Fibroblast of peridontal ligament (primary cell): Measurements from ENCODE around the gene USP20.
A peak's percentile ranks its signal among the peaks of the same experiment; 100 is the strongest.

Experiments
- DNase-seq: peaks from one replicate; pipeline ENCODE4 v3.0.0-alpha.2; 2010; ENCODE audit errors: extremely low read depth

USP20 gene

DNA sequence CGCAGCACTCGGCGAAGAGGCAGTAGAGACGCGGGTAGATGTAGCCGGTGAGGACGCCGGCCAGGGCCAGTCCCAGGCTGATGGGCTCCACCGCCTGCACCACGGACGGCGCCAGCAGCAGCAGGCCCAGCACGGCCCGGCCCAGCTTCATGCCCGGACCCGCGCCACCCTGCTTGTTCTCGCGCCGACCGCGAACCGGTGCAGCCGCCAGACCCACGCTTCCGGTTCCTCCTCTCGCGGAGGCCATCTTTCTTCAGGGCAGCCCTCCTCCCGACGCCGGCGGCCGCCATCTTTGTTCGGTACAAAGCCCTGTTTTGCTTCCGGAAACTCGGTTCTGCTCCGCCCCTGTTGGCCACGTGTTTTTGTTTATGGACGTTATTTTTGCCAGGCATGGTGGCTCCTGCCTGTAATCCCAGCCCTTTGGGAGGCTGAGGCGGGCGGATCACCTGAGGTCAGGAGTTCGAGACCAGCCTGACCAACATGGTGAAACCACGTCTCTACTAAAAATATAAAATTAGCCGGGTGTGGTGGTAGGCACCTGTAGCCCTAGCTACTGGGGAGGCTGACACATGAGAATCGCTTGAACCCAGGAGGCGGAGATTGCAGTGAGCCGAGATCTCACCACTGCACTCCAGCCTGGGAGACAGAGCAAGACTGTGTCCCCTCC lies 11.2 kb upstream of the USP20 start, which contains the start of gene TOR1A:
TSS of gene TOR1A (minus strand) at position 202 of the 667 bp plus-strand sequence. CDS start at position 151, 51 bp downstream.
- DNase-seq: peak; percentile 95

DNA sequence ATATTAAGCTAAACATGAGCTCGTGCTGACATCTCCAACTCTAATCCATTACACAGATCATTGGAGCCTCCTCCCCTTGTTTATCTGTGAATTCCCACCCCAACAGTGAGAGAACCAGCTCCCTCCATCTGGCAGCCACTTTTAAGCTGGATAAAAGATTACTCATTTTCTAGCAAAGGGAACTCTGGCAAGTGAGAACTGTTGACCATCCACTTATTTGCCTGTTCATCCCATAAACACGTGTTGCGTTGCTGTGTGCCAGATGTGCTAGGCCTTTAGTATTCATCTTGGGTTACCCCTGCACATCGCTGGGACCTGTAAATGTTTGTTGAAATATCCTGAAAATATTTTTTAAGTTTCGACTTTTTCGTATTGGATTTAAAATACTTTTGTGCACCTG lies 8.9 kb upstream of the USP20 start:
- DNase-seq: no peak

DNA sequence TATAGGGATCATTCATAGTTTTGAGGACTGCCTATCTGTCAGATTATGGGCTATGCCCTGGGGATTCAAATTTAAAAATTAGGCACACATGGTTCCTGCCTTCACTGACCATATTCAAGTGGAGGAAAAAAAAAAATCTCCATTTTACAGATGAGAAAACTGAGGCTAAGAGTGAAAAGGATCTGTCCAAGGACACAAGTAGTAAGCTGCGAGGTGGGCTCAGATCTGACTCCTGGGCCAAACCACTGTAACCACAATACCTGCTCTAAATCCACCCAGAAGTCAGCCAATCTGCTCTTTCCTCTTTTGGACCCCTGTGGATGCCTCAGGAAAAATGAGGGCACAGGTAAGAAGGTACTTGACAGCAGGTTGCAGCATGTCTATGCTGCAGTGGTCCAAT lies 8.5 kb upstream of the USP20 start:
- no peak for DNase-seq

DNA sequence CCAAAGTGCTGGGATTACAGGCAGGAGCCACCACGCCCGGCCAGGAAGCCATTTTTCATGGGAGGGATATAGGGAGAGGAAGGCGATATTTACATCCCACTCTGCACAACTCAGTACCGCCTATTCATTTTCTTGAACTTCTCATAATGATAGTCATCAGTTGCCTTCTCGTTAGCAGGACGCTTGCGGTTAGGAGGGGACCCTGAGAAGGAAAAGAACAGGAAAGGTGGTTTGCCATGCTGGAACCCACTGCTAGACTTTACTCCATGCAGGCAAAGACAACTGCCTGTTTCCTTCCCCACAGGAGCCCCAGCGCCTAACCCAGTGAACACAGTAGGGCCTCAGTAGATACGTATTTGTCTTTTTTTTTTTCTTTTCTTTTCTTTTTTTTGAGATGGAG lies 7.2 kb upstream of the USP20 start:
- DNase-seq: no peak

DNA sequence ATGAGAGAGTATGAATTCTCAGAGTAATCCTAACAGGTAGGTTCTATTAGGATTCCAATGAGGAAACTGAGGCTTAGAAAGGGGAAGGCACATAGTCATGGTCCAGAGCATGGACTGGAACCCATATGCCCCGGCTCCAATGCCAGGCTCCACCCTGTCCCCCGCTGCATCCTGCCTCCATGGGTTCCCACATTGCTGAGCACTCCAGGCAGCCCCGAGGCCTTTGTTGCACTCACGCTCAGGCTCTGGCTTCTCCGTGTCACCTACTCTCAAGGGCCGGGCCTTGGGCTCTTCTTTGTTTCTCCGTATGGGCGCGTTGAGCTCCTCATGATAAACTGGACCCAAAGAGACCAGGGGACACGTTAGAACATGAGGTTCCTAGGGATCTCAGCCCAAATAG lies 6.3 kb upstream of the USP20 start:
- no peak for DNase-seq

DNA sequence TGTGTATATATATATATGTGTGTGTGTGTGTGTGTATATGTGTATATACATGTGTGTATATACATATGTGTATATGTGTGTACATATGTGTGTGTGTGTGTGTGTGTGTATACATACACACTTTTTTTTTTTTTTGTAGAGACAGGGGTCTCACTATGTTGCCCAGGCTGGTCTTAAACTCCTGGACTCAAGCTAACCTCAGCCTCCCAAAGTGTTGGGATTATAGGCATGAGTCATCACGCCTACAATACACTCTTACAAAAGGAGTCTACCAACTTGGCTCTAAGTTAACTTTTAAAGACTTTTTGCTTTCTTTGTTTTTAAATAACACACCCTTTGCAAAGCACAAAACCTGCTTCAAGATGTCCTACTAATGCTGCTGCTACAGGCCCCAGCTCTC lies 2.3 kb upstream of the USP20 start:
- DNase-seq: no peak

DNA sequence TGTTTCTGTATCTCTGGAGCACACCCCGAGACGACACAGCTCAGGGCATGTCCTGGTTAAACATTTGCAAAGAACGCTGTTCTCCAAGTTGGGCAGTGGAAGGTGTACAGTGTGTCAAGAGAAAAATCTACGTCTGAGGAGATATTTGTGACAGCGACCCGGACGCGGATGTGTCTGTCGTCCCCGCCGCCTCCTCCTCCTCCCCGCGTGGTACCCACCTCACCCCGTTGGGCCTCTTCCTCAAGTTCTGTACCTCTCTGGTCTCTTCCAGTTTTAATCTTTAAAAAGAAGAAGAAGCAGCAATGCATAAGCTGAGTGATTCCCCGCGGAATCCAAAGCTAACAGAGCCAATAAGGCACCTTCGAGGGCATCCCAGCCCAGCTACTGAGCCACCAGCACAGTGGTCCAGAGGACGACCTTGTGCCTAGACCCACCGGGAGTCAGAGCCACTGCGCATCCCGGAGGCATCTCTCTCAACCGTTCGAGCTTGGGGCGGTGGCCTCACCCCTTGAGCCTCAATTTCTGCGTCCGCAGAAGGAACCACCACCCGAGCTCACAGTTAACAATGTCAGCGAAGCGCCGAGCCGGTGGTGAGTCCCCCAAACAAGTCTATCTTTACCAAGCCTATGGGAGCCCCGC lies 650 bp upstream of the USP20 start:
- DNase-seq: no peak

DNA sequence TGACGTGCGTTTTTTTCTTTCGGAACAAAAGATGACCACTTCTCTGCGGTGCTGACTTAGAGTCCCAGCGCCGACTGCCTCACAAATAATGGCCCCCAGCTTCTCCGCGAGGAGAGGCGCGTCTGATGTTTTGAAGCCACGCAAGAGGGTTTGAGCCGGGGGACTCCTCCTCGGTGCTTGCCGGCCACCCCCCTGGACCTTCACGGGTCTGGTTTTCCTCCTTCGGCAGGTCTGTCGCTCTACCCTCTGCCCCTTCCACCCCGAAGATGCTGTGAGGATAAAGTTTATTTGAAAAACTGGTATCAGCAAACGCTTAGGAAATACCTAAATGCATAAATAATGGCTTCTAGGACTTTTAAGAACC lies 584 bp downstream of the USP20 start:
- DNase-seq: no peak

DNA sequence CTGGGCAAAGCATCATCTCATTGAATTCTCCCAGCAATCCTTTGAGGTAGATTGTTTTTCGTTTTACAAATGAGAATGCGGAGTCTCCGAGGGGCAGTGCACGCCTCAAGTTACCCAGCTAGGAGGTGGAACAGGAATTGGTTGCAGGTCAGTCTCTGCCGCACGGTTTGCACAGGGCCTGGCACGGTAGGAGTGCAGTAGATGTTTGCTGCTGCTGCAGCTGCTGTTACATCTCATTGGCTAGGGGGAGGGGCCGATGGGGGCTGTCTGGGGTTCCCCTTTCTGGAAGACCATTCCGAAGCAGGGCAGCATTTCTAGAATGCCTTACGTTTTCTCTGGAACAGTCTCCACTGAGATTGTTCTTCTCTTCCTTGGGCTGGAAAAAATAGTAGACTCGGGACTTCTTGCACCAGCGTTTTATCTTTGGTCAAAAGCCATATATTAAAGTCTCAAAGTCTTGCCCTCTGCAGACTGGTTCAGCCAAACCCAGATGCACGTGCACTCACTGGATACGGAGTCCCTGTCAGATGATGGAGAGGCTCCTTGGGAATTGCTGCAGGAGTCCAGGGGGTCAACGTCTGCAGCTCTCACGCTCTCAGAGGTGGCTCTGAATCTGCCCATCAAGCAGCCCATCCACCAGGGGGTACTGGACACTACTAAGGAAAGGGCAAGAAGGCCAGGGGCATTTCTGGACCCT lies 1.2 kb downstream of the USP20 start:
- no peak for DNase-seq

DNA sequence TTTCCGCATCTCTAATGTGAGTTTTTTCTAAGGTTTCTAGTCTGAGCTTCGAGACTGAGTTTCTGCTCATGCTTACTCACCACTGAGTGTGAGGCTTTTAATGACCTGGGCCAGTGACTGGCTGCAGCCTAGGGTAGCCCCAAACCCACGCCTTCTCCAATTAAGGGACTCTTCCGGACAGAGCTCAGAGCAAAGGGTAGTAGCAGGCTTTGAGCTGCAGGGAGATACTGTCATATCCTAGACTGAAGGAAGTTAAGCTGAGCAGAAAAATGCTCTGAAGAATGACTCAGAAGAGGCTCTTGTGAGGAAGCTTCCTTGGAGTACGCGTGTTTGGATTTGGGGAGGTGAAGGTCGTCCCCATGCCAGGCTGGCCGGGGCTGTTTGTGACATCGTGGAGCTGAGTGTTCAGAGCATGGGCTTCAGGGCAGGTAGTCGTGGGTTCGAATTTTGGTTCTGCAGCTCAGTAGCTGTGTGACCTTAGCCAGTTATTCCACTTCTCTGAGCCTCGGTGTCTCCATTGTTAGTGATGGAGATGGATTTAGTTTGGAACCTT lies 3.5 kb downstream of the USP20 start:
- DNase-seq: peak; percentile 79

DNA sequence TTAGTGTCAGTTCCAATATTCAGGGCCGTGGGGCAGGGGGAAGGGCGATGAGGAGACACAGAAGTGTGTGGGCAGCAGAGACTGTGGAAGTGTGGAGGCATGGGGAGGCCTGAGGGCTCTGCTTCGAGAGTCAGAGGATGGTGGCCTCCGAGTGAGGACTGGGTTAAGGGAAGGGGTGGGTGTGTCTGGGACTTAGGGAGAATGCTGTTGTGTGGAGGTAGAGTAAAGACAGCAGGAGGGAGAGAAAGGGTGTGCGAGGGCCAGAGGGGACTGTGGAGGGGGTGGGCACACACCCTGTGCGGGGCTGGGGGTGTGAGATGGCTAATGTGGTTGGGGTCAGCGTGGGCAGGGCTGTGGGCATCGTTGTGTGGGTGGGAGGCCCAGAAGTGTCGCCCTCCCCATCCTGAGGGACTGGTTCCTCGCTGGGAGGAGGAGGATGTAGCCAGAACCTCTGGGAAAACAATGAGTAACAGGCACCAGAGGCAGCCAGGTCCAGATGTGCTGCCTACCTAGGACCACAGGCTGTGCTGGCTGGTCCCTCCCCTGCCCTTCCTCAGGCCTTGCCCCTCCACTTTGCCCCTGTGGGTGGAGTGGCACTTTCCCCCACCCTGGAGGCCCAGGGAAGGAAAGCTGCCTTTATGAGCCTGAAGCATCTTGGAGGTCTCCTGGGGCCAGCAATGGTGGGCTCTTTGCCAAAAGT lies 4.2 kb downstream of the USP20 start:
- DNase-seq: no peak

DNA sequence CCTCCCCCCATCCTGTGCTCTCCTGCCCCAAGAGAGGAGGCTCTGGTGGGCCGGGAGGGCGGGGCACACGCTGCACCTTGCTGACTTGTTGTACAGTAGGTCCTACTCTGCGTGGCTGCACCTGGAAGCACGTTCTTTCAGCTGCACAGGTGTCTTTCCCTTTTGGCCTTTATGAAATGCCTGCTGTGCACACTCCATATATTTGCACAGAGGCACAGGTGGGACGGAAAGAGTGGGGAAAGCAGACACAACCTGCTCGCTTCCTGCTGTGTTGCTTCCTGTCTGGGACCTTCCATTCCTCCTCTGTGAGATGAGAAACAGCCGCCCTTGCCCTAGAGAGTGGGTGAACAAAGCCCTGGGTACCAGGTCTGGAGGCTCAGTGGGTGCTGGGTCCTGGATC lies 4.8 kb downstream of the USP20 start:
- no peak for DNase-seq

DNA sequence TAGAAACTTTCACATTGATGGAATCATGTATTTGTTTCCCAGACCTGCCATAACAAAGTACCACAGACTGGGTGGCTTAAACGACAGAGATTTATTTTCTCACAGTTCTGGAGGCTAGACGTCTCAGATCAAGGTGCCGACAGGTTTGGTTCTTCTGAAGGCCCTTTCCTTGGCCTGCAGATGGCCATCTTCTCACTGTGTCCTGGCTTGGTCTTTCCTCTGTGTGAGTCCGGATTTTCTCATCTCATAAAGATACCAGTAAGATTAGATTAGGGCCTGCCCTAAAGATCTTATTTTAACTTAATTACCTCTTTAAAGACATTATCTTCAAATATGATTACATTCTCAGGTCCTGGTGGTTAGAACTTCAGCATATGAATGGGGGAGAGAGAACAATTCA lies 5.8 kb downstream of the USP20 start:
- DNase-seq: no peak

DNA sequence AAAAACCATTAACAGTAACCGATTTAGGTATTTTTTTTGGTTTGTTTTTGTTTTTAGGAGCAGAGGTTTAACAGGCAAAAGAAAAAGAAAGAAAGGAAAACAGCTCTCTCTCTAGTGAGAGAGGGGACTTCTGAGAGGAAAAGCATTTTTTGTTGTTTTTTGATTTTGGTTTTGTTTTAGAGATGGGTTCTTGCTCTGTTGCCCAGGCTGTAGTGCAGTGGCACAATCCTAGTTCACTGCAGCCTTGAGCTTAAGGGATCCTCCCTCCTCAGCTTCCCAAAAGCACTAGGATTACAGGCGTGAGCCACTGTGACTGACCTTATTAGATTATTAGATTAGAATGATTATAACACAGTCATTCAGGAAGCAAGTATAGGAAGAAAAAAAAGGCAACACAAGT lies 10.1 kb downstream of the USP20 start:
- DNase-seq: no peak

DNA sequence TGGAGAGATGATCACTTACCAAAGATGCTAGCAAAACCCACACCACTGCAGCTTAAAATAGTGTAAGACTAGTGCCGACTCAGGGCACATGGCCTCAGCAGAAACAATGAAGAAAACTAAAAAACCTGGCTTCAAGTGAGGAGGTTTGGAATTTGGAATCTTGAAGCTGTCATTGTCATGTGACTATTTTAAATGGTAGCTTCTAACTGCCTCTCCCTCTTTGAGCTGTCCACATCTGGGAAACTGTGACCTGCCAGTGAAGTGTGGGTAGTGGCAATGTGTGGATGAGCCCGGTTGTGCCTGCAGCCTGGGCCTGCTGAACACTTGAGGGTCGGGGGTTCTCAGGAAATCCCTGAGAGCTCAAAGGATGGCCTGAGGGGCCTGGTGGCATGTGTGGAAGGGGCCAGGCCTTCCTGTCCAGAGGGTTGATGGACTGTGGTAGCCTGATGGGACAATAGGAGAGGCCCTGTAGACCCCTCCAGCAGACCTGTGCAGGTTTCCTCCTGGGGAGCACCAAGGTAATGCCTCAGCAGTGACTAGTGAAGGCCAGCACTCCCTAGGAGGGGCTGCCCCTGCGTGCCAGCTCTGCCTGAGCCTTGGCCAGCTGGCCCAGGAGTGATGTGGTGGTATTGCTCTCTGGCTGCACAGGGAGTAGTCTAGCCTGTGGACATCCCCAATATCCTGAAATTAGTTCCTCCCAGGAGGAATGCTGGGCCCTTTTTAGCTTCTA lies 13.6 kb downstream of the USP20 start:
- no peak for DNase-seq

DNA sequence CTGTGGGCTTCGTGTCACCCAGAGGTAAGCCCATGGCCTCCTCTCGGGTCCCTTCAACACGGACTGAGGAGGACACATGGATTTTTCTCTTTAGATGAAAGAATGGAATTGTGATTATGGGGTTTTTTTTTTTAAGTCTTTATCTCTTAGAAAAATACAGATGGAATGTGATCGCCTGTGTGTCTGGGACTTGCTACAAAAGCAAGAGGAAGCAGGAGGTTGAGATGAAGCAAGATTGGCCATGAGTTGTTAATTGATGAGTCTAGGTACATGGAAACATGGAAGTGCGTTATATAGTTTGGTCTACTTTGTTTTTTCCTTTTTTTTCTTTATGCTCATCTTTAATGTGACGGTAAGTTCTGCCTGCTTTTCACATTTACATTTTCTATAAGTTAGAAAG lies 14.6 kb downstream of the USP20 start:
- DNase-seq: no peak

DNA sequence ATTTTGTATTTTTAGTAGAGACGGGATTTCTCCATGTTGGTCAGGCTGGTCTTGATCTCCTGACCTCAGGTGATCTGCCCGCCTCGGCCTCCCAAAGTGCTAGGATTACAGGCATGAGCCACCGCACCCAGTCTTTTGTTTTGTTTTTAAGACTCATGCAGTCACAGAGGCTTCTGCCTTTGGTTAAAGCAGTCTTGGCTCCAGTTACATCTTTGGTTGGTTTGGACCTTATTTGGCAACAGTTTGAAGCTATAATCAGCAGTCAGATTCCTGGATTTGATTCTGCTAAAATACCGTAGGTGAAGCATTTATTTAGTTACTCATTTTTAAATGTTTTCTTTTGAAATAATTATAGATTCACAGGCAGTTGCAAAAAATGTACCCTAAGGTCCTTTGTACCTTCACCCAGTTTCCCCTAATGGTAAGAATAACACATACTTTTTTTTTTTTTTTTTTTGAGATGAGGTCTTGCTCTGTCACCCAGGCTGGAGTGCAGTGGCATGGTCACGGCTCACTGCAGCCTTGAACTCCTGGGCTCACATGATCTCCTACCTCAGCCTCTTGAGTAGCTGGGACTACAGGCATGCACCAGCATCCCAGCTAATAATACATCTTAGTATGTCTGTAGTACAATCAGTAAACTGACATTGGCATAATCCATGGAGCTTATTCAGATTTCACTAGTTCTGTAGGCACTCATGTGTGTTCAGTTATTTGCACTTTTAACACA lies 15.7 kb downstream of the USP20 start:
- peak; percentile 72 for DNase-seq

DNA sequence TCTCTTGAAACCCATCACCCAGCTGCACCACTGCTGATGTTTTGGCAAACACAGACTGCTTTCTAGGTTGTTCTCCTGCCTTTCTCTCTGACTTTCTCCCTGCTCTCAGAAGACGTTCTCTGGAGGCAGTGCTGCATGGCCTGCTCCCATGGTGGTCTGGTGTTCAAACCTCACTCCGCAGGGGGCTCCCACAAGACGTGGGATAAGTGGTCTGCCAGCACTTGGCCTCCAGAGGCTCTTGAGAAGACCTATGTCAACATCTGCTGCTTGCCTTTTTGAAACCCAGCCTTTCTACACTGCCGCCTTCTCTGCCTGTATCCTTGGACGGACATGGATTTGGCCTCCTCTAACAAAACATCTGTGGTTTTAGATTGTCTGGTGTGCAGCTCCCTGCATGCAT lies 16.6 kb downstream of the USP20 start:
- no peak for DNase-seq

DNA sequence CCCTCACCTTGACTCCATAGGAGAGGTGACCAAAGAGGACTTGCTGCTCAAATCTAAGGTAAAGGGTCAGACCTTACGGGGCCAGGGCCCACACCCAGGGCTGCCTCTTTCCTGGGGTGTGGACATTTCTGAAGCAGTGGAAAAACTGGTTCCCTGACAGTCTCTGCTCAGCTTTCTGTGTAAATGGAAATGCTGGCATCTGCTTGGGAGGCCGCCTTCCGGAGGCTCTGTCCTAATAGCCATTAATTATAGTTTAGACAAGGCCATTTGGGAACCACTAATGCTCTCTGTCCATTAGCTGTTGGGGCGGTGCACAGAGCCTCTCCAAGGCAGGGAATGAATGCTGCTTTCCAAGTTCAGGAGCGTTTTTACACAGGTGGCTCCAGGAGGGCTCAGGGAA lies 17.3 kb downstream of the USP20 start:
- DNase-seq: no peak

DNA sequence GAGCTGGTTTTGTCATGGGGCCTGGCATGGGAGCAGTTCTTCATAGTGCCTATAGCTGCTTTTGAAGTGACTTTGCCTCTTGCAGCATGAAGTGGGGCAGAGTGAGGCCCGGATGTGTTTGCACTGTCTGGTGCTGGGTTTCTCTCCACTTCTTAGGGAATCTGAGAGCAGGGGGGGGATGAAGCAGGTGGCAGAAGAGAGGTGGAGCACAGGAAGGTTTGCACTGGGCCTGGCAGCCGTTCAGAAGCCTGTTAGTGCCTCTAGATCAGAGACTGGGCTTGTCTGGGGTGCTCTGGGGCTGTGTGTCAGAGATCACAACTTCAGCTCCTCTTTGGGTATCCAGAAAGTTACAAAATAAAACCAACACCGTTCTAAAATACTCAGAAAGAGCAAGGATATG lies 18.4 kb downstream of the USP20 start:
- DNase-seq: no peak

DNA sequence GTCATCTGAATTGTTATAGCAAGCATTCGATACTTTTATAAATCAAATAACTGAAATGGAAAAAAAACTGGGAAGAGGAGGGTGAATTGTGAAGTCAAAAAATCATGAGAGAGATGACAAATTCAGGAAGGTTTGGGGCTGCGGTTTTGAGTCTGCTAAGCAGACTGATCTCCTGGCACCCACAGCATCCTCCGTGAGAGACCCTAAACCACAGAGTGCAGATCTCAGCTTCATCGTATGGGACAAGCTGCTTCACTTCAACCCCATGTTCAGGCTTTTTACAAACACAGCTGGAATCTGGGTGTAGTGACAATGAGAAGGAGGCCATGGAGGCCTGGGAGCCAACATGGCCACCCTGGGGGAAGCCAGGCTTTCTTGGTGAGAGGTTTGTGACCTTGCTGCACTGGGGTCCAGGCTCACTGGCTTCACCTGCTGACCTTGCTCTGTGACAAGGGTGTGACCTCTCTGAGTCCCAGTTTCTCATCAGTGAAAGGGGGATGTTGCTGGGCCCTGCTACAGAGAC lies 19.4 kb downstream of the USP20 start:
- no peak for DNase-seq
